KMS-11 (cell line): Measurements from ENCODE around the gene INVS.

Source experiments
- H2AFZ ChIP-seq: fragments of 200-600 bp; sonication (generic); 2 replicates; pipeline ENCODE4 v1.6.1; 2016; ENCODE audit warnings: antibody characterized with exemption, mixed run types, low read depth
- H3K27ac ChIP-seq: fragments of 200-600 bp; sonication (generic); 2 replicates; pipeline ENCODE4 v1.6.1; 2016; ENCODE audit warnings: mild to moderate bottlenecking, mixed run types
- H3K27me3 ChIP-seq: fragments of 200-600 bp; sonication (generic); 2 replicates; pipeline ENCODE4 v1.6.1; 2017; ENCODE audit warnings: mild to moderate bottlenecking, low read depth, mixed run types, moderate library complexity; ENCODE audit not compliant: insufficient read depth
- H3K36me3 ChIP-seq: fragments of 200-600 bp; sonication (generic); 2 replicates; pipeline ENCODE4 v1.6.1; 2017; ENCODE audit warnings: mild to moderate bottlenecking, mixed run types; ENCODE audit not compliant: insufficient read depth
- H3K4me1 ChIP-seq: fragments of 200-600 bp; sonication (generic); 2 replicates; pipeline ENCODE4 v1.6.1; 2016; ENCODE audit warnings: mild to moderate bottlenecking, low read depth, mixed run types; ENCODE audit not compliant: poor library complexity, severe bottlenecking
- H3K4me2 ChIP-seq: fragments of 200-600 bp; sonication (generic); 2 replicates; pipeline ENCODE4 v1.7.0; 2016; ENCODE audit warnings: mild to moderate bottlenecking, mixed run types
- H3K4me3 ChIP-seq: fragments of 200-600 bp; sonication (generic); IDR thresholded peaks from 2 replicates; pipeline ENCODE4 v1.6.1; 2017; ENCODE audit warnings: low read depth, low read length, mixed read lengths; ENCODE audit not compliant: insufficient read depth
- H3K79me2 ChIP-seq: fragments of 200-600 bp; sonication (generic); 2 replicates; pipeline ENCODE4 v1.6.1; 2016; ENCODE audit warnings: low read depth, mixed run types; ENCODE audit not compliant: insufficient read depth
- H3K9ac ChIP-seq: fragments of 200-600 bp; sonication (generic); 2 replicates; pipeline ENCODE4 v1.6.1; 2016; ENCODE audit warnings: mild to moderate bottlenecking, mixed run types
- H4K20me1 ChIP-seq: fragments of 200-600 bp; sonication (generic); 2 replicates; pipeline ENCODE4 v1.6.1; 2016; ENCODE audit warnings: mild to moderate bottlenecking, mixed run types; ENCODE audit not compliant: insufficient read depth
- CTCF ChIP-seq: fragments of 200-600 bp; sonication (generic); conservative IDR thresholded peaks from 2 replicates; pipeline ENCODE4 v1.6.1; 2017; ENCODE audit warnings: low read depth, mild to moderate bottlenecking, antibody characterized with exemption, low read length, moderate library complexity, mixed read lengths

The INVS gene

DNA sequence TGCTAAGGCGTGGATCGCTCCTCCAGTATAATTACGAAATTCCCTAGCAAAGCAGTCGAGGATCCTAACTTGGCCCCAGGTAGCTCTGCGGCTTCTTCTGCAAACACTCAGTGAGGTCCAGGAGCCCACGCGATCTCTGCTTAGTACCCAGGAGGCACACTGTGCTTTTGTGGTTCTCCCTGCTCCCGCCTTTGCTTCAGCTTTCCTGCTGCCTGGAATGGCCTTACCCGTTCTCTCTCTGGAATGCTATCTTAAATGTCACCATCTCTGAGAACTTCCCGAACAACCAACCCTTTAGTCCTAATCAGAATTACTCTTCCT lies 639 bp downstream of the INVS start:
- Histone ChIP-seq H4K20me1 (peaks cover 7% of the 10 kb centered on the region; the same call in 1 of the 2 replicates), H3K27ac (0 out of 2 replicates have a peak overlapping the region, but pooled peaks have one; percentile 5), H3K27me3 (no peaks in the 10 kb centered on the region), H3K79me2 (peaks cover 34% of the 10 kb centered on the region), H2AFZ (peak overlapping the region; percentile 75), H3K9ac (peak overlapping the region; percentile 45; the same call in 1 of the 2 replicates), H3K36me3 (no peaks in the 10 kb centered on the region), H3K4me3 (no peak overlapping the region), H3K4me1 (peaks cover 20% of the 10 kb centered on the region), H3K4me2 (peak overlapping the region; percentile 56)
- no peak for TF ChIP-seq CTCF

GRCh38 chr9:100100146-100100667 lies 1.2 kb downstream of the INVS start:
- Histone ChIP-seq H3K27ac (no peak overlapping the region), H4K20me1 (peaks cover 7% of the 10 kb centered on the region; the same call in 1 of the 2 replicates), H3K4me3 (no peak overlapping the region), H3K4me1 (peaks cover 22% of the 10 kb centered on the region), H2AFZ (no peak overlapping the region), H3K79me2 (peaks cover 31% of the 10 kb centered on the region), H3K9ac (no peak overlapping the region), H3K4me2 (peak overlapping the region; percentile 56), H3K27me3 (no peaks in the 10 kb centered on the region), H3K36me3 (no peaks in the 10 kb centered on the region)
- no peak for TF ChIP-seq CTCF

DNA sequence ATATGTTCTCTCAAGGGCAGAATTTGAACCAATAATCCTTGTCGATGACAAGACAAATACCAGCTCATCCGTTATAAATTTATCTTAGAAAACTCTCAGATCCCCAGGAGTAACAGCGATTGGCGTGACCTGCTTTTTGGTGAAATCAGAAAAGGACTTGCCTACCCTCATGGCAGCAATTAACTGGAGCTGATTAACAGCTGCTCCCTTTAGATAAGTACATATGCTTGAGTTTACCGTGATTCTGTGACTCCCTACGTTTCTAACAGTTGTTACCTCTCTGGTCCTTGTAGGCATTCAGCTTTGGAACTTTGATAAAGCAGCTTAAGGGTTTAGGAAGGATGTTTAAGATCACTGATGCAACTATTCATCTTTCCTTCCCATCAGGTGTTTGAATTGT lies 2.6 kb downstream of the INVS start:
- Histone ChIP-seq H3K27me3 (no peaks in the 10 kb centered on the region), H2AFZ (no peak overlapping the region), H3K36me3 (no peaks in the 10 kb centered on the region), H3K27ac (no peak overlapping the region), H3K79me2 (peaks cover 19% of the 10 kb centered on the region), H3K4me1 (peaks cover 28% of the 10 kb centered on the region), H3K4me2 (no peak overlapping the region), H3K4me3 (no peak overlapping the region), H3K9ac (no peak overlapping the region), H4K20me1 (peaks cover 7% of the 10 kb centered on the region; the same call in 1 of the 2 replicates)
- no peak for TF ChIP-seq CTCF

DNA sequence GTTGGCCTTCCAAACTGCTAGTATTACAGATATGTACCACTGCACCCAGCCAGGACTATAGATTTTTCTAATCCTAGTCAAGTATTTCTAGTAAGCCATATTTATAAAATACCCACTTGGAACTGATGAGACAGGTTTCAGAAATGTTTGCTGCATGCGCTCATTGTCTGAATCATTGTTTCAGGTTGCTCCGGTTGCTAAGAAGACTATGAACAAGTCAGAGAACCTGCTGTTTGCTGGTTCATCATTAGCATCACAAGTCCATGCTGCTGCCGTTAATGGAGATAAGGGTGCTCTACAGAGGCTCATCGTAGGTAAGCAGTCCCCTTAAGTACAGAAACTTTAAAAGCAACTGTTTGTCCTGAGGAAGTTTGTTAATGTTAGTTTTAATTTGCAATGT lies 5.3 kb downstream of the INVS start:
- Histone ChIP-seq H2AFZ (no peak overlapping the region), H4K20me1 (no peaks in the 10 kb centered on the region), H3K4me1 (peaks cover 21% of the 10 kb centered on the region), H3K4me2 (no peak overlapping the region), H3K36me3 (no peaks in the 10 kb centered on the region), H3K27me3 (no peaks in the 10 kb centered on the region), H3K79me2 (no peaks in the 10 kb centered on the region), H3K4me3 (no peak overlapping the region), H3K9ac (no peak overlapping the region), H3K27ac (no peak overlapping the region)
- no peak for TF ChIP-seq CTCF
